COR-L47 (cell line): ENCODE results near the gene PHKB.
"Not testable (repeated sequence)": the region's sequence is repeated elsewhere in the genome, so short reads cannot be mapped to it uniquely, and the experiment has no call there.

ENCODE experiments used
- DNase-seq: peaks from one replicate; lab custom pipeline; 2025; lab: John Stamatoyannopoulos, UW

Gene PHKB

DNA sequence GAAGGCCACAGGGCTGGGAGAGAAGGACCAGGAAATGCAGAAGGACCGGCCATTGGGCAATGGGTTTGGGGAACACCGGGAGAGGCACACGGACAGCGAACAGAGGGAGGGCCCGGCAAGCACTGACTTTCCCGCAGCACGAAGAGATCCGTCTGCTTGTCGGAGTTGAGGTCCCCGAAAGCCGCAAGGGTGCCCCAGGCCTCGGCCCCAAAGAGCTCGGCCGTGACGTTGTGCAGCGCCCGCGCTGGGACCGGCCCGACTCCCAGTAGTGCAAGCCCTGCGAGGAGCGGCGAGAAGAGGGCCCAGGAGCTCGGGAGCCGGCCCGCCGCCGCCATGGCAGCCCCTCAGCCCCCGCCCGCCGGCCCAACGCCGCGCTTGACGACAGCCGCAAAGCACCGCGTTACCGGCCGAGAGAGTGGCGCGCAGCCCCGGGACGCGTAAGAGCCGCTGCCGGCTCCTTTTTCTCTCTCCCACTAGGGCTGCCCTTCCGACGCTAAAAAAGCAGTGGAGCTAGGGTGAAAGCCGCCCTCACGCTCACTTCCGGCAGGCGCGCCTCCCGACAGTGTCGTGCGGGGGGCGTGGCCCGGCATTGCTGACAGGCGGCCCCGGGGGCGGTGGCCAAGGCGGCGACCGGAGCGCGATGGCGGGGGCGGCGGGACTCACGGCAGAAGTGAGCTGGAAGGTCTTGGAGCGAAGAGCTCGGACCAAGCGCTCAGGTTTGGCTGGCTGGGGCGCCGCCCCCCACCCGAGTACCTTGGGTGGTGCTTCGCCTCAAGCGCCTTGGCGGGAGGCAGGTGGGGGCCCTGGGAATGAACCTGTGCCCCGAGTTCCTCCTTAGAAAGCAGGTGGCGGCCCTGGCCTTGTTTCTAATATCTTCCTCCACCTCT, at the start of gene PHKB, which contains the start of gene ITFG1:
Gene PHKB, plus strand, starts transcription at position 621 of the 887 bp plus-strand sequence. Its CDS starts 20 bp downstream, at position 641.
Gene ITFG1, minus strand, starts transcription at position 353 of the 887 bp plus-strand sequence. Its CDS starts 18 bp downstream, at position 335.
- DNase-seq = peak; percentile 92

DNA sequence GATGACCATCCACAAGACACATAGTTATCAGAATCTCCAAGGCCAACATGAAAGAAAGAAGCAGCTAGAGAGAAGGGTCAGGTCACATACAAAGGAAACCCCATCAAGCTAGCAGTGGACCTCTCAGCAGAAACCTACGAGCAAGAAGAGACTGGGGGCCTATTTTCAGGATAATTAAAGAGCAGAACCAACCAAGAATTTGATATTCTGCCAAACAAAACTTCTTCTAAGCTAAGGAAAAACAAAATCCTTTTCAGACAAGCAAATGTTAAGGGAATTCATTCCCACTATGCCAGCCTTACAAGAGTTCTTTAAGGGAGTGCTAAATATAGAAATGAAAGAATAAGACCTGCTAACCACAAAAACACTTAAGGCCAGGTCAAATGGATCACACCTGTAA, 48.1 kb upstream of the PHKB start:
- no peak for DNase-seq

DNA sequence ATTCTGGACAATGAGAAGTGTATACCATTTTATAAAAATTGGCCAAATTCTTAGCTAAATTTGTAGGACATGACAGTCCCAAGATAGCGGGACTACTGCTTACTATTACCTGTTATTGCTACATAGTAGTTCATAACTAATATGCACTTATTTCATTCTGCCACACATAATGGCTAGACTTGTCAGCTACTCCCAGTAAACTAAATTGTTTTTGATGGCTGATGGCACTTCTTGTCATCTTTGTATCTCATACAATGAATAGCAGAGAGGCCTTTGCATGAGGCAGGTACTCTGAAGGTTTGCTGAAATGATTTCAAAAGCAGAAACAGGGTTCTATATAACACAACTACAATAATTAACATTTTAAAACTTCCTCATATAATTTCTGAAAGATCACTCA, 44.3 kb upstream of the PHKB start:
- no peak for DNase-seq

DNA sequence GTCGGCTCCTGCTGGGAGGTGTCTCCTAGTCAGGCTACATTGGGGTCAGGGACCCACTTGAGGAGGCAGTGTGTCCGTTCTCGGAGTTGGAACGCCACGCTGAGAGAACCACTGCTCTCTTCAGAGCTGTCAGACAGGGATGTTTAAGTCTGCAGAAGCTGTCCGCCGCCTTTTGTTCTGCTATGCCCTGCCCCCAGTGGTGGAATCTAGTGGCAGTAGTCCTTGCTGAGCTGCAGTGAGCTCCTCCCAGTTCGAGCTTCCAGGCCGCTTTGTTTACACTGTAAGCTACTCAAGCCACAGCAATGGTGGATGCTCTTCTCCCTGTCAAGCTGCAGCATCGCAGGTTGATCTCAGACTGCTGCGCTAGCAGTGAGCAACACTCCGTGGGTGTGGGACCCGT, 36.3 kb upstream of the PHKB start:
- DNase-seq = no peak

DNA sequence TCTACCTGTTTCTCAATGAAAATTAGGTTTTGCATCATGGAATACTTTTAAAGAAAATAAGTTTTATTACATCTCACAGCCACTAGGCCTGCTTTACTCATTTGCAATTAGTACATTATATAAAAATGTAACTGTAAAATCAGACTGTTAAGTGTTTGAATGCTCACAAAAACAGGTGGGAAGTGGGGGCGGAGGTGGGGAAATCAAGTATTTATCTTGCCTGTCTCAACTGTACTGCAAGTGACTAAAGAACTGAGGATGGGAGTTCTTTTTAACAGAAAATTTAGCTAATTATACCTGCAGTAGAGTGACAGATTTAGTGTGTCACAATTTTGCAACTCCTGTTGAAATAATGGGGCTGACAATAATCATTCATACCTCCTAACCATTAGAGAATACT, 34.3 kb upstream of the PHKB start:
- DNase-seq = no peak

DNA sequence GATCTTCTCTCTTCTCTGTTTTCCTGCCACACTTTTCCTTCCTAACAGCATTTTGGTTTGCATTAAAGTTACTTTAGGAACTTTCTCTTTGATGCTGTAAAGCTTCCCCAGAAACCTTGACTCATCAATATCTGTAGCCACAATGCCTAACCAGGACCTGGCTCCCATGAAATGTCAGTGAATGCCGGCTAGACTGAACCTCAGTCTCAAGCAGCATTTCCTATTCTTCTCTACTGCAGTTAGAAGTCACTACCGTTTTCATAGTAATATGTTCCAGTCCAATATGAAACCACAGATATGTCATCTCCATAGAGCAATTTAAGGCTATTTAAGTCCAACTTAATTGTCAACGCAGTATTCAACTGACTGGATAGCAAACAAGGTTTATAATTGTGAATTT, 29.2 kb upstream of the PHKB start:
- DNase-seq = peak; percentile 28

DNA sequence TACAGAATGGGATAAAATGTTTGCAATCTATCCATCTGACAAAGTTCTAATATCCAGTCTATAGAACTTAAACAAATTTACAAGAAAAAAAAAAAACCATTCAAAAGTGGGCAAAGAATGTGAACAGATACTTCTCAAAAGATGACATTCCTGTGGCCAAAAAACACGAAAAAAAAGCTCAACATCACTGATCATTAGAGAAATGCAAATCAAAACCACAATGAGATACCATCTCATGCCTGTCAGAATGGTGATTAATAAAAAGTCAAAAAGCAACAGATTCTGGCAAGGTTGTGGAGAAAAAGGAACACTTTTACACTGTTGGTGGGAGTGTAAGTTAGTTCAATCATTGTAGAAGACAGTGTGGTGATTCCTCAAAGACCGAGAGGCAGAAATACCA, 26.9 kb upstream of the PHKB start:
- DNase-seq = not testable (repeated sequence)

DNA sequence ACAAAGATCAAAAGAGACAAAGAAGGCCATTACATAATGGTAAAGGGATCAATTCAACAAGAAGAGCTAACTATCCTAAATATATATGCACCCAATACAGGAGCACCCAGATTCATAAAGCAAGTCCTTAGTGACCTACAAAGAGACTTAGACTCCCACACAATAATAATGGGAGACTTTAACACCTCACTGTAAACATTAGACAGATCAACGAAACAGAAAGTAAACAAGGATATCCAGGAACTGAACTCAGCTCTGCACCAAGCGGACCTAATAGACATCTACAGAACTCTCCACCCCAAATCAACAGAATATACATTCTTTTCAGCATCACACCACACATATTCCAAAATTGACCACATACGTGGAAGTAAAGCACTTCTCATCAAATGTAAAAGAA, 21.1 kb upstream of the PHKB start:
- not testable (repeated sequence) for DNase-seq

DNA sequence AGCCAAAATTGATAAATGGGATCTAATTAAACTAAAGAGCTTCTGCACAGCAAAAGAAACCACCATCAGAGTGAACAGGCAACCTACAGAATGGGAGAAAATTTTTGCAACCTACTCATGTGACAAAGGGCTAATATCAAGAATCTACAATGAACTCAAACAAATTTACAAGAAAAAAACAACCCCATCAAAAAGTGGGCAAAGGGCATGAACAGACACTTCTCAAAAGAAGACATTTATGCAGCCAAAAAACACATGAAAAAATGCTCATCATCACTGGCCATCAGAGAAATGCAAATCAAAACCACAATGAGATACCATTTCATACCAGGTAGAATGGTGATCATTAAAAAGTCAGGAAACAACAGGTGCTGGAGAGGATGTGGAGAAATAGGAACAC, 18.2 kb upstream of the PHKB start:
- not testable (repeated sequence) for DNase-seq

DNA sequence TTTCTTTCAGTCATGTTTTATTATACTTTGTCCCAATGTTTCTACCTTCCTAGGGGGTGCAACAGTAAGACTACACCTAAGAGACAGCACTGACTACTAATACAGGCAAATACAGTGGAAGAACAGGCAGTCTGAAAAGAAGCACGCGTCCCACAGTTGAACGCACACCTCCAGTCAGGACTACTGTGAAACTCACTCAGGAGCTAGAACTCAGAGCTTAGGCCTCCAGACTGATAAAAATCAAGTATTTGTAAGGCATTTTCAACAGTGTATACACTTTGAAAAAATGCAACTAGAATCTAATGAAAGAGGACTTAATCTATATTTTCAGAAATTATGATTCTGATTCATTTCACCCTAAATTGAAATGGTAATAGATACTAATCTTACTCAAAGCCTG, 14.7 kb upstream of the PHKB start:
- no peak for DNase-seq

DNA sequence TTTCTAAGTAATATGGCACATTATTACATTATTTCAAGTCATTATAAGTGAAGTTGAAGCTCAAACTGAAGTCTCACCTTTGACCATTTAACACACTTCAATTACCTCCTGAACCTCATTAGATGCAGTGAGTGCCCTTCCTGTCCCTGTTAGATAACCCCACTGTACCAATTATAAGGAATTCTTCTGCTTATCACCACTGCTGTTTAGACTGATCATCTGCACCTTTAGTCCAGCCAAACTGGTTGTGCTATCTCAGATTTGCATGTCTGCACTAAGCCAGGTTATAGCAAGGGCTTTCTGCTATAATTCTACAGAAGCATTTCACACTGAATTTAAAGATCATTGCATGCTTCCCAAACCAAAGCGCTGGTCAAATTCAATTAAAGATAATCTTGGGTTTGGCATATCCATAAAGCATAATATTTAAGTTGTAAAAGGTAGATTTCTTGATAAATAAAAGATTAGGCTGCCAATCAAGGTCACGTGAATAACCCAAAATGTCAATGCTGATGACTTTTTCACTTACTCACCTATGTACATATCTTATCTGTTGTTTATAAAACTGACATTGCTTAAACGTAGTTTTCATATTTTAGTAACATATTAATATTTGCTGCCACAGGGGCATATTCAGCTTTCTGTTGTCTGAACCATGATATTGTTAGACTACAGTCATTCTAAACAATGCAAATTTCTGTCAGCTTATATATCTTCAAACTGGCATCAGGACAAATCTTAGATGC, 12.1 kb upstream of the PHKB start:
- DNase-seq = no peak

DNA sequence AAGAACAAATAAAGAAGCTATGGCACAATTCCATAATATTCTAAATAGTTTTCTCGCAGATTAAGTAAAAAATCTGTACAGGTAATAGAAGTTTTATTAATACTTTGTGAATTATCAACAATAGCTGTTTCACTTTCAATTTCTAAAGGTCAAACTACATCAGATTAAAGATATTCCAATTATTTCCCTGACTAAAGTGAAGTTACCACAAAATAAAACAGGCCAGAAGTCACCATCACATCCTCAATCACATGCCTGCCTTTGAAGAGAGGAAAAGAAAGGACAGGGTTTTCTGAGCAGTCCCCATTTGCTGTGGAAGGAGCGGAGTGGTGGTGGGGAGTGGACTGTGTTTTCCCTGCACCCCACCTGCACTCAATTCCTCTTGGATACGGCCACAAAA, 11.3 kb upstream of the PHKB start:
- no peak for DNase-seq

DNA sequence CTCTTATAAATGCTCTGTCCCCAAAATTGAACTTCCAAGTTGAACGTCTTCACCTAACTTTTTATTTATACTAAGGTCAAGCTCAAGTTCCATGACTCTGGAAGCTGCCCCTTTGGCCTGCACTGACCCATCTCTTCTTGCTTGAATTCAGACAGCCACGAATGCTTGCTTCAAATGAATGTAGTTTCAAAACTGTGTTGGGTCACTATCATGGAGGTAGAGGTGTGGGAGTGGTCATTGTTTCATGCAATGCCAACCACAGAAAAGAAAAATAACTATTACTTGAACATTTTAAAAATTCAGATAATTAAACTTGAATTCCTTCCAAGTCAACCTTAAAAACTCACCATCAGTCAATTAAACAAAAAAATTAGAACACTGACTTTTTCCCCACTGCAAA, 2.8 kb upstream of the PHKB start:
- DNase-seq = no peak

DNA sequence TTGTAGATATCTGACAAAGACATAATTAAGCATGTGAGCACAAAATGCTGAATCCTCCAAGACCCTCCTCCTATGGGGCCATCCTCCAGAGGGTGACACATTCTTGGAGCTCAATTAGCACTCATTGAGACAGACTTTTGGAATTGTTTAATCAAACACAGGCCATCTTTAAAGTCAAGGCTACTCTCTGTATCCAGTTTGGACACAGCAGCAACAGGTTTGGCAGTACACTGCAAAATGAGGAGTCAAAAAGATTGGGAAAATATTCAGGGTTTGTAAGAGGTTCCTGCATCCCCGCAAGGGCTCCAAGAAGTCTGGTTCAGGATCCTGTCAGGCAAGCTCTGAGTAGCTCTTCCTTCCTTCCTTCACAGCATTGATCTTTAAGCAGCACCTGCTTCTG, 1.5 kb upstream of the PHKB start:
- no peak for DNase-seq

DNA sequence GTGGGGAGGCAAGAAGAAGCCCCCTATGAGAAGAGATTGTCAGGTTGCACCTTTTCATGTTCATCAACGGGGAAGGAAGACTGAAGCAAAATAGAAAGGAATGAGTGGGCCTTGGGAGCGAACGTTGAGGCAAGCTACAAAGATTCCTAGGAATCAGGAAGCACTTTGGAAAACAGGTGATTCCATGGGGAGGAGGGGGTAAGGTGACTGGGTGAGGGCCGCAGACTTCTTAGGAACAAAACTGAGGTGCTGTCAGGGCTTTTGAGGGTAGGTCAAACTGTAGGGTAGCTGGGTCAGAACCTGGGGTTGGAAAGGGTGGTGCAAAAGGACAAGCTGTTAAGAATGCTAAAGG, 796 bp upstream of the PHKB start:
- no peak for DNase-seq

DNA sequence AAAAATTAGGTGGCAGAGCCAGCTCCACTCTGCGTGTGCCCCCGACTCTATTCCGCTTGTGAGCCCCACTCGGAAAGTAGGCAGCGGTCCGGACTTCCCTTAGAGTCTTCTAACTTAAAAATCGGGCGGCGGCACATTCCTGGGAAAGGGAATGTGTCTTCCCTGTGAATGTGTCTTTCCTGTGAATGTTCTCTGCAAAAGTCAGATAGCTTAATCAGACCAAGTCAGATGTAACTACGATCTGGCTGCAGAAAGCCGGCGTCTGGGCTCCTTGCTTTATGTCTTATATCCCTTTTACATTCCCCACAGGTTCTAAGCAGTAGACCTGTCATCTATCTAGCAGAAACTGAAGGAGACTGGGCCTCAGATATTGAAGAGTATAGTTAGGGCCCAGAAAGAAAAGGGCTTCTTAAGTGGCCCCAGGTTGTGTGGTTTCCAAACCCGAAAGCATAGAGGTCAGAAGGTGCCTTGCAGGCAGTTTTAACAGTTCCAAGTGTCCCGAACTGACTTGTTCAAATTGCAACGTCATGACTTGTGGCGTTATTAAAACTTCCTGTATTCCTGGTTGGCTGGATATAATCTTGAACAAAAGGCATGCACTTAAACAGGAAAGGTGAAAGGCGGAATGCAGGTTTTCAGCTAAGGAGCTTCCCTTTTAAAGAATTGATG, 601 bp downstream of the PHKB start:
- DNase-seq = no peak

DNA sequence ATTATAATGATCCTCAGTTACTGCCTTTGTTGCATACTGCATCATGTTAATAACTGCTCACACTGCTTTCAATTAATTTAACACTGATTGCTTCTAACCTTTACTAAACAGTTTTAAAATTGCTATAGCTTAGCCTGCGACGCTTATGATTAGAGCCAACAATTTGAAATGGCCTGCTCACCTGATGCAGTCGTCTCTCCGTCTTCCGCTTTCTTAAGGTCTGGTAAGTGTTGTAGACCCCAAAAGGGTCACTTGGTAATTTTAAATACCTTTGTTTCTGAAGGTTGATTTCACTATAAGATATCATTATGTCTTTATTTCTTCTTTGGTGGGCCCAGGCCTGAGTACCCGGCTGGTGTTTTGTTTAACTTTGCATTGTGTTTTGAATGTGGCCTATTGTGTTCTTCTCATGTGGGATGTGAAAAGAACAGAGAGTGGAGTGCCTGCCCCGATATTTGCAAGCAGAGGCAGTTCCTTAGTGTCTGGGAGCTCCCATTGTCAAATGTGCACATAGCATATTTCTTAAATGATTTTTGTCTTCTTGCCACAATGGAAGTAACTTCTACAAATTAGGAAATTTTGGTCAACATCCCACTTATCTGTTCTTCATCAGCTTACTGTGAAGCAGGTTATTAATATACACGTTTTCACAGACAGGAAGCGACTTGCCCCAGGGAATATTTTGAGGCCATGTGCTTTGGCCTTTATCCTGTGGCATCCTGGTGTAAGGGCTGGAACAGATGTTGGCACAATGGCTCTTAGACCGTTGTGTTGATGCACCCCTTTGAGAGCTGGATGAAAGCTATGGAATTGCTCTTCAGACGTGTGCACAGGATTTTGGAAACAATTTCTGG, 2.9 kb downstream of the PHKB start:
- DNase-seq = no peak

DNA sequence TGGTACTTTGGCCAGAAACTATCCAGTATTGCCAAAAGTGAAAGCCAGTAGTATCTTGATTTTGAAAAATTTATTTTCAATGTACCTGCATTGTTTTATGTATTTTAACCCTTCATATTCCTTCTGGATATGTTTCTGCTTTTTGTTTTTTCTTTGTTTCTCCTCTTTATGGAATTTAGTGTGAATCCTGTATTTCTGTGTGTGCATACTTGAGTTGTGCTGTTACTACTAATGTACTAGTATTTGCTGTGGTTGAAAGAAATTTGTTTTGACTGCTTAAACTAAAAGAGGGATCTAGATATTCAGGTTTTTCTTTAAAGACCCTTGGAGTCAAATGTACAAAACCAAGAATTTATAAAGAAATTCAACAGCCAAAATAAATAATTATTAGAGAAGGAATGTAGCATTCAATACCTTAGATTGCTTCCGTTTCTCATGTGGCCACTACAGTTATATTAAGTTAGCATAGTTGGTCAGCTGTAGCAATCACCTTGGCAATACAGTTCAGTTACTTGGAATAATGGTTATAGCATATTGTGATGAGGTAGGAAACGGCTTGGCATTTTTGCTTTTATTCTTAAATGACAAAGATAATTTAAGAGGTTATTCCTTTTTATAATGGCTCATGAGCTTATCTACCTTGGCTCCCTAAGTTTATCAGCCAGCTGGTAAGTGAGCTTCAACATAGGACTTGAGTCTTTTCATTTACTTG, 4.9 kb downstream of the PHKB start:
- DNase-seq = no peak

DNA sequence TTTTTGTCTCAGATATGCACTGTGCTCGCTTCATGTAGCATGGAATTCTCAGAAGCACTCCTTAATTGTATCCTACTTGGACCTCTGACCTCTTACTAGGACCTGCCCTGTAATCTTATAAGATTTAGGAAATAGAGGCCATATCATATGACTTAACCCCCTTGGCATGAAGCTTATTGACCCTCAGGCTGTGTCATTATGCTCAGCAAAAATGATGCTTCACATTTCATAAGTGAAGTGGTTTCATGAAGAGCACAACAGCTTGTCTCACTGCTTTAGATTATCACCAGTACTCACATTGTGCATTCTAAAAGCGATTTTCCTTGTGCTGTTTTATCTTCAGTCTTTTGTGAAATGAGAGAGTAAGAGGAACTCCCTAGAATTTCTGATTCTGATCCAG, 6.4 kb downstream of the PHKB start:
- DNase-seq = no peak

DNA sequence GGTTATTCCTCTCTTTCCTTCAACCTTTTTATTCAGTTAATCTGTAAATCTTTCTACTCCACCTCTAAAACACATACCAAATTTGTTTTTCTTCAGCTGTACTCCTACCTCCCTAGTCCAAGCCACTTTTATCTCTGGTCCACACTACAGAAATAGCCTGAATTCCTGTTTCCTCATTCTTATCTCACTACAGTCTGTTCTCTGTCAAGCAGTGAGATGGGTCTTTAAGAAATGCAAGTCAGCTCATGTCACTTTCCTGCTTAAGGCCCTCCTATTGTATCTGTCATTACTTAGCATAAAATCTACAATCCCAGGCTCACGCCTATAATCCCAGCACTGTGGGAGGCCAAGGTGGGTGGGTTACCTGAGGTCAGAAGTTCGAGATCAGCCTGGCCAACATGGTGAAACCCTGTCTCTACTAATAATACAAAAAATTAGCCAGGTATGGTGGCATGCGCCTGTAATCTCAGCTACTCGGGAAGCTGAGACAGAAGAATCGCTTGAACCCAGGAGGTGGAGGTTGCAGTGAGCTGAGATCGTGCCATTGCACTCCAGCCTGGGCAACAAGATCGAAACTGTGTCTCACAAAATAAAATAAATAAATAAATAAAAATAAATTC, 7.0 kb downstream of the PHKB start:
- DNase-seq = not testable (repeated sequence)

DNA sequence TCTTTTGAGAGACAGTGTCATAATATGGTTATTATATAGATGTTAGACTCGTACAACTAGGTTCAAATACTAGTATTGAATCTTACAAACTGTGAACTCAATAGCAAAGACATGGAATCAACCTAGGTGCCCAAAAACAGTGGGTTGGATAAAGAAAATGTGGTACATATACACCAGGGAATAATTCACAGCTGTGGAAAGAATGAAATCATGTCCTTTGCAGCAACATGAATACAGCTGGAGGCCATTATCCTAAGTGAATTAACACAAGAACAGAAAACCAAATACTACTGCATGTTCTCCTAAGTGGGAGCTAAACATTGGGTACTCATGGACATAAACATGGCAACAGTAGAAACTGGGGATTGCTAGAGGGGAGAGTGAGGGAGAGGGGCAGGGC, 8.1 kb downstream of the PHKB start:
- DNase-seq = no peak
